HG03097 (cell line): ENCODE results near the gene DAP3.
"Not testable (repeated sequence)": the region's sequence is repeated elsewhere in the genome, so short reads cannot be mapped to it uniquely, and the experiment has no call there.

Experiments
- ATAC-seq: cut with Tn5 transposase; IDR thresholded peaks from one replicate; pipeline ENCODE4 v1.9.1; 2021; ENCODE audit not compliant: unreplicated experiment, low FRiP score

Gene DAP3

GRCh38 chr1:155715056-155715455 lies 26.2 kb downstream of the DAP3 start:
- ATAC-seq, result not testable (repeated sequence)

GRCh38 chr1:155715777-155716176 lies 26.9 kb downstream of the DAP3 start:
- ATAC-seq, result no peak

GRCh38 chr1:155717041-155717440 lies 28.1 kb downstream of the DAP3 start:
- ATAC-seq, result peak; percentile 53

GRCh38 chr1:155718524-155719115 lies 29.7 kb downstream of the DAP3 start:
- not testable (repeated sequence) for ATAC-seq

GRCh38 chr1:155719703-155720102 lies 30.8 kb downstream of the DAP3 start:
- ATAC-seq, result no peak

GRCh38 chr1:155725142-155725541 lies 36.3 kb downstream of the DAP3 start:
- no peak for ATAC-seq

GRCh38 chr1:155729031-155729898 lies 40.4 kb downstream of the DAP3 start:
- no peak for ATAC-seq

- no peak for ATAC-seq
These were observed 52.1 kb downstream of the DAP3 start for GRCh38 chr1:155740995-155741394.

- ATAC-seq, result no peak
These were observed 53.0 kb downstream of the DAP3 start for GRCh38 chr1:155741908-155742307.

- ATAC-seq, result no peak
These were observed 55.9 kb downstream of the DAP3 start for GRCh38 chr1:155744711-155745283.

GRCh38 chr1:155745284-155746228 lies 56.7 kb downstream of the DAP3 start:
- peak; percentile 88 for ATAC-seq

- ATAC-seq, result not testable (repeated sequence)
These were observed 58.7 kb downstream of the DAP3 start for GRCh38 chr1:155747586-155747985.

GRCh38 chr1:155748141-155748540 lies 59.2 kb downstream of the DAP3 start:
- not testable (repeated sequence) for ATAC-seq

GRCh38 chr1:155759017-155759416 lies 70.1 kb downstream of the DAP3 start:
- ATAC-seq, result not testable (repeated sequence)

- ATAC-seq, result no peak
These were observed 71.2 kb downstream of the DAP3 start for GRCh38 chr1:155759966-155760630.

- no peak for ATAC-seq
These were observed 72.0 kb downstream of the DAP3 start for GRCh38 chr1:155760751-155761475.

- ATAC-seq, result no peak
These were observed 73.0 kb downstream of the DAP3 start for GRCh38 chr1:155761736-155762405.

GRCh38 chr1:155763090-155763815 lies 74.4 kb downstream of the DAP3 start:
- not testable (repeated sequence) for ATAC-seq
